Mammary epithelial cell (primary cell): ENCODE results near the gene TNNI2.

Experiments used
- CTCF ChIP-seq, 2 donors: IDR thresholded peaks in 1 of 2; conservative IDR thresholded peaks in 1 of 2; 2 replicates each; pipeline ENCODE4 v1.5.1; 2011 to 2012; ENCODE audit warnings: inconsistent platforms in 2 of 2, low read length in 2 of 2, mild to moderate bottlenecking in 2 of 2, control low read depth in 1 of 2, low read depth in 1 of 2; ENCODE audit not compliant: insufficient read depth in 1 of 2; ENCODE audit errors: extremely low read depth in 1 of 2
- EZH2 ChIP-seq: IDR thresholded peaks from 2 replicates; pipeline ENCODE4 v1.6.1; 2012; ENCODE audit warnings: low read length, inconsistent platforms, borderline replicate concordance

- TF ChIP-seq CTCF (conservative IDR thresholded peaks at IDR 0.05 in 1 of 2, IDR thresholded peaks at IDR 0.05 in 1 of 2; ENCODE audit: extremely low read depth in 1 of 2, insufficient read depth in 1 of 2, low read depth in 1 of 2, low read length in 2 of 2) (no peak), EZH2 (no peak)
Measured at GRCh38 chr11:1888811-1889210, 50.0 kb downstream of the TNNI2 start.
